SU-DHL-6 (cell line): ENCODE results near the gene ARMH3.

Source experiments
- H2AFZ ChIP-seq: fragments of 200-600 bp; sonication (generic); 2 replicates; pipeline ENCODE4 v1.6.1; 2014; ENCODE audit warnings: low read depth, mild to moderate bottlenecking, moderate library complexity, mixed read lengths, antibody characterized with exemption, low read length; ENCODE audit not compliant: severe bottlenecking
- H3F3A ChIP-seq: fragments of 200-600 bp; shearing (Covaris generic); 2 replicates; pipeline ENCODE4 v1.6.0; 2016; ENCODE audit warnings: antibody characterized with exemption, mild to moderate bottlenecking; ENCODE audit not compliant: insufficient read depth
- H3K27ac ChIP-seq: fragments of 200-600 bp; sonication (generic); 2 replicates; pipeline ENCODE4 v1.5.1; 2016; ENCODE audit warnings: low read depth, mild to moderate bottlenecking, low read length, moderate library complexity, mixed read lengths
- H3K27me3 ChIP-seq: fragments of 200-600 bp; sonication (generic), shearing (Covaris generic); 2 replicates; pipeline ENCODE4 v1.6.0; 2014; ENCODE audit warnings: mild to moderate bottlenecking, low read length
- H3K36me3 ChIP-seq: fragments of 200-600 bp; sonication (generic); 2 replicates; pipeline ENCODE4 v1.6.1; 2014; ENCODE audit warnings: mild to moderate bottlenecking, low read length, mixed read lengths
- H3K4me2 ChIP-seq: fragments of 300-600, 200-600 bp; shearing (Covaris generic), sonication (generic); 2 replicates; pipeline ENCODE4 v1.6.0; 2014; ENCODE audit warnings: low read length, low read depth, mild to moderate bottlenecking; ENCODE audit not compliant: poor library complexity, severe bottlenecking
- H3K4me3 ChIP-seq: fragments of 200-600 bp; sonication (generic); 2 replicates; pipeline ENCODE4 v1.5.1; 2014; ENCODE audit warnings: antibody characterized with exemption, low read length, mild to moderate bottlenecking, mixed read lengths; ENCODE audit not compliant: insufficient read depth, poor library complexity, severe bottlenecking
- H3K79me2 ChIP-seq: fragments of 200-600 bp; sonication (generic); 2 replicates; pipeline ENCODE4 v1.6.1; 2014; ENCODE audit warnings: mild to moderate bottlenecking, low read length, moderate library complexity; ENCODE audit not compliant: insufficient read depth
- H3K9ac ChIP-seq: fragments of 200-600 bp; sonication (generic); 2 replicates; pipeline ENCODE4 v1.7.0; 2014; ENCODE audit warnings: mild to moderate bottlenecking, low read length
- H3K9me2 ChIP-seq: fragments of 200-600 bp; sonication (generic); replicated peaks from 2 replicates; pipeline ENCODE4 v1.6.1; 2014; ENCODE audit warnings: low read length; ENCODE audit not compliant: insufficient read depth
- H3K9me3 ChIP-seq: fragments of 200-600 bp; sonication (generic); 2 replicates; pipeline ENCODE4 v1.6.1; 2014; ENCODE audit warnings: low read length, mixed read lengths; ENCODE audit not compliant: insufficient read depth
- H4K20me1 ChIP-seq: fragments of 200-600 bp; sonication (generic); 2 replicates; pipeline ENCODE4 v1.6.1; 2014; ENCODE audit warnings: low read depth, mild to moderate bottlenecking, antibody characterized with exemption, low read length, moderate library complexity, mixed read lengths
- EZH2phosphoT487 ChIP-seq: fragments of 200-600 bp; sonication (generic), shearing (Covaris generic); conservative IDR thresholded peaks from 2 replicates; pipeline ENCODE4 v1.6.1; 2018; ENCODE audit warnings: mild to moderate bottlenecking, antibody characterized with exemption, low read length, moderate library complexity, mixed read lengths
- TF ChIP-seq, protein P1 (sequence below): fragments of 200-600 bp; sonication (generic); IDR thresholded peaks from one replicate; pipeline ENCODE4 v1.5.1; 2017; ENCODE audit warnings: antibody characterized with exemption, mild to moderate bottlenecking, low read length, moderate library complexity; ENCODE audit not compliant: insufficient read depth, poor library complexity, severe bottlenecking

ARMH3 gene

DNA sequence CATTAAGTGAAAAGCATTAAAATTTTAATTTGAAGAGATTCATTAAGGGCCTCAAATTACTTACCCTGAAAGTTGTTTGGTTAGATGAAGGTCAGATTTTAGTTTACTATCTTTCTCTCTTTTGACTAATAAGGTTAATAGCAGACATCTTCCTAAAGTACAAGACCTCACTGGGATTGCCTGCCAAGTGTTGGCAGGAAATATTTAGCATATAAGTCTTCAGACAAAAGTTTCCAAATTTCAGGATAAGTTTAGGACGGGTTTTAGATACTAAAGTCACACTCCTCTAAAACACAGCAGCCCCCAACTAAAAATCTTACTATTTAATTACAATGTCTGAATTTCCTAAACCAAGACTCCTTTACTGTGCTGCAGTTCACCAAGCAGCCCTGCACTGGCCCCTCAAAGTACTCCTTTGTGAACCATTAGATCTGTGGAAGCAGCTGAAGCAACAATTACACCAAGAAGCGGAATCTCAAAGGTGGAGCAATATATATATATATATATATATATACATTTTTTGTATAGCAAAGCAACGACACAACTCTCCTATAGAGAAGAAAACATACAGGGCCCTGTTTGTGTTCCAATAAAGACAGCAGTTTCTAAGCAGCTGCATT is 121.2 kb downstream of the ARMH3 start:
- no peaks in the 10 kb centered on the region for H3K27me3 ChIP-seq
- no peaks in the 10 kb centered on the region for H4K20me1 ChIP-seq
- no peaks in the 10 kb centered on the region for H3K36me3 ChIP-seq
- no peak overlapping the region for H3K27ac ChIP-seq
- TF ChIP-seq, protein P1, sequence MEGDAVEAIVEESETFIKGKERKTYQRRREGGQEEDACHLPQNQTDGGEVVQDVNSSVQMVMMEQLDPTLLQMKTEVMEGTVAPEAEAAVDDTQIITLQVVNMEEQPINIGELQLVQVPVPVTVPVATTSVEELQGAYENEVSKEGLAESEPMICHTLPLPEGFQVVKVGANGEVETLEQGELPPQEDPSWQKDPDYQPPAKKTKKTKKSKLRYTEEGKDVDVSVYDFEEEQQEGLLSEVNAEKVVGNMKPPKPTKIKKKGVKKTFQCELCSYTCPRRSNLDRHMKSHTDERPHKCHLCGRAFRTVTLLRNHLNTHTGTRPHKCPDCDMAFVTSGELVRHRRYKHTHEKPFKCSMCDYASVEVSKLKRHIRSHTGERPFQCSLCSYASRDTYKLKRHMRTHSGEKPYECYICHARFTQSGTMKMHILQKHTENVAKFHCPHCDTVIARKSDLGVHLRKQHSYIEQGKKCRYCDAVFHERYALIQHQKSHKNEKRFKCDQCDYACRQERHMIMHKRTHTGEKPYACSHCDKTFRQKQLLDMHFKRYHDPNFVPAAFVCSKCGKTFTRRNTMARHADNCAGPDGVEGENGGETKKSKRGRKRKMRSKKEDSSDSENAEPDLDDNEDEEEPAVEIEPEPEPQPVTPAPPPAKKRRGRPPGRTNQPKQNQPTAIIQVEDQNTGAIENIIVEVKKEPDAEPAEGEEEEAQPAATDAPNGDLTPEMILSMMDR, result no peak
- TF ChIP-seq EZH2phosphoT487, result no peak
- H3K4me2 ChIP-seq, result no peak overlapping the region
- H3K9ac ChIP-seq, result no peak overlapping the region
- H3K9me2 ChIP-seq, result no peaks in the 10 kb centered on the region
- no peaks in the 10 kb centered on the region for H3K9me3 ChIP-seq
- no peaks in the 10 kb centered on the region for H3K79me2 ChIP-seq
- H3F3A ChIP-seq, result no peaks in the 10 kb centered on the region
- no peak overlapping the region for H2AFZ ChIP-seq
- H3K4me3 ChIP-seq, result no peak overlapping the region

DNA sequence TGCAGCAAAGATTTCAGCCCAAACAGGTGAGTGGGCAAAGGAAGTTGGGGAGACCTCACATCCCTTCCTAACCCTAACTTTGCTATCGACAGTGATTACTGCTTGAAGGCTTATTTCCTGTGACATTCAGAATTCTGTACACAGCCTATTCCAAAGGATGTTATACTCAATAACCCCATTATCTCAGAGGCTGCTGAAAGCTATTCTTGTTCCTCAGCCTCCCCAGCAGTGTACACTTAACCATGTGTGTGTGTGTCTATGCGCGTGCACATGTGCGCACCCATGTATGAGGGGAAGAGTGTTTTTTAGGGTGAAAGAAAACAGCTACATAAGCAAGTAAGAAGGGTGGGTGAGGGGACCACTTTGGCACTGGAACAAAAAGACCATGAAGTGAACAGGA is 122.0 kb downstream of the ARMH3 start:
- H3K4me2 ChIP-seq, result no peak overlapping the region
- no peaks in the 10 kb centered on the region for H3K9me2 ChIP-seq
- H3K36me3 ChIP-seq, result no peaks in the 10 kb centered on the region
- no peak overlapping the region for H2AFZ ChIP-seq
- no peak overlapping the region for H3K27ac ChIP-seq
- no peak overlapping the region for H3K9ac ChIP-seq
- no peaks in the 10 kb centered on the region for H3K27me3 ChIP-seq
- no peaks in the 10 kb centered on the region for H3K79me2 ChIP-seq
- H3F3A ChIP-seq, result no peaks in the 10 kb centered on the region
- TF ChIP-seq, protein P1, result no peak
- no peak for TF ChIP-seq EZH2phosphoT487
- no peaks in the 10 kb centered on the region for H3K9me3 ChIP-seq
- H4K20me1 ChIP-seq, result no peaks in the 10 kb centered on the region
- H3K4me3 ChIP-seq, result no peak overlapping the region

DNA sequence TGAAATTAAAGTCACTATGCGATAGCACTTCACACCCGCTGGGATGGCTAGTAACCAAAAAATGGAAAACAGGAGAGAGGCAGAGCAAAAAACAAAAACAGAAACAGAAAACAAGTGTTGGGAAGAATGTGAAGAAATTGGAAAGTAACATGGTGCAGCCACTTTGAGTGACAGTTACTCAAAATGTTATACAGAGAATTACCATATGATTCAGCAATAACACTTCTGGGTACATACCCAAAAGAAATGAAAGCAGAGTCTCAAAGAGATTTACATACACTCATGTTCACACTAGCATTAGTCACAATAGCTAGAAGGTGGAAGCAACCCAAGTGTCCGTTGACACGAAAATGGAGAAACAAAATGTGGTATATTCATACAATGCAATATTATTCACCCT is 123.8 kb downstream of the ARMH3 start:
- no peaks in the 10 kb centered on the region for H3K79me2 ChIP-seq

More for the DNA sequence above, 123.8 kb downstream of the ARMH3 start:
- H3F3A ChIP-seq, result no peaks in the 10 kb centered on the region
- H3K27me3 ChIP-seq, result no peaks in the 10 kb centered on the region
- no peaks in the 10 kb centered on the region for H3K36me3 ChIP-seq
- H3K9me2 ChIP-seq, result no peaks in the 10 kb centered on the region
- no peak for TF ChIP-seq EZH2phosphoT487
- TF ChIP-seq, protein P1, result no peak
- no peaks in the 10 kb centered on the region for H3K9me3 ChIP-seq
- no peaks in the 10 kb centered on the region for H4K20me1 ChIP-seq
- no peak overlapping the region for H3K27ac ChIP-seq
- H3K4me2 ChIP-seq, result no peak overlapping the region
- no peak overlapping the region for H3K4me3 ChIP-seq
- no peak overlapping the region for H2AFZ ChIP-seq
- no peak overlapping the region for H3K9ac ChIP-seq
